Measurements from ENCODE around the gene EMSY. TPM values are rescaled to one million over a fixed set of nuclear protein-coding genes. Genes with fewer than 3 reads are reported as not detected.

The EMSY gene
- total RNA-seq, 1 donor from 2014 or later: 34.8 TPM

- H3K4me3 Mint-ChIP-seq: no peak overlapping the region
- peaks cover 11% of the 10 kb centered on the region for H3K4me1 Mint-ChIP-seq (ENCODE audit: low read depth)
- DNase-seq (ENCODE audit: low spot score): no peak
- H3K27ac Mint-ChIP-seq: no peak overlapping the region
- H3K9me3 Mint-ChIP-seq: peaks cover 10% of the 10 kb centered on the region
- H3K27me3 Mint-ChIP-seq (ENCODE audit: insufficient read depth): peaks cover 5% of the 10 kb centered on the region
- intact Hi-C loops (cut with micrococcal nuclease): no loop called here
- H3K36me3 Mint-ChIP-seq (ENCODE audit: low read depth): peaks cover 6% of the 10 kb centered on the region
These were observed 8.8 kb upstream of the EMSY start for GRCh38 chr11:76436020-76436419.

GRCh38 chr11:76443268-76443980 is 1.4 kb upstream of the EMSY start:
- Mint-ChIP-seq H3K27ac (peak overlapping the region; percentile 96), H3K27me3 (ENCODE audit: insufficient read depth) (no peaks in the 10 kb centered on the region), H3K9me3 (no peaks in the 10 kb centered on the region), H3K4me1 (ENCODE audit: low read depth) (peaks cover 36% of the 10 kb centered on the region), H3K4me3 (peak overlapping the region; percentile 98), H3K36me3 (ENCODE audit: low read depth) (peaks cover 17% of the 10 kb centered on the region)
- intact Hi-C loops (cut with micrococcal nuclease): loop anchor here (5.0 to 10.0 kb wide), 4 partner anchors 241 to 1201 kb away; partner anchors contain the start of genes CAPN5 and TPBGL
- DNase-seq (ENCODE audit: low spot score): no peak

DNA sequence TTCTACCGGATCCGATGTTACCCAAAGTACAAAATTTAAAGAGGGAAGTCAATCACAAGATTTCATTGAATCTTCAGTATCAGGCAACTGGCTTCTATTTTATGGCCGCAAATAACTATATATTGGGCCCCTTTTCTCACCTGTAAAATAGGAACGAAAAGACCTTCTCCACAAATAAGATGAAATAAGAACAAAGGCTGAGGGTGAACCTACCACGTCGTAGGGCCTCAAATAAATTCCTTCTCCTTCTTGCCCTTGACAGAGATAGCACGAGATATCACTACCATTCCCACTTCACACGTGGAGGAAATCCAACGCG is 794 bp upstream of the EMSY start:
- Mint-ChIP-seq H3K36me3 (ENCODE audit: low read depth) (peaks cover 20% of the 10 kb centered on the region), H3K4me3 (peak overlapping the region; percentile 98), H3K27ac (peak overlapping the region; percentile 96), H3K9me3 (no peaks in the 10 kb centered on the region), H3K4me1 (ENCODE audit: low read depth) (peaks cover 36% of the 10 kb centered on the region), H3K27me3 (ENCODE audit: insufficient read depth) (no peaks in the 10 kb centered on the region)
- DNase-seq (ENCODE audit: low spot score): no peak
- intact Hi-C loops (cut with micrococcal nuclease): loop anchor here (1.0 to 10.0 kb wide), 15 partner anchors 20 to 1695 kb away; partner anchors contain the start of genes AAMDC, ACER3, CAPN5 and GVQW3

GRCh38 chr11:76445121-76446084 is 585 bp downstream of the EMSY start:
- Mint-ChIP-seq H3K4me1 (ENCODE audit: low read depth) (peaks cover 36% of the 10 kb centered on the region), H3K4me3 (peak overlapping the region; percentile 98), H3K9me3 (no peaks in the 10 kb centered on the region), H3K27me3 (ENCODE audit: insufficient read depth) (no peaks in the 10 kb centered on the region), H3K36me3 (ENCODE audit: low read depth) (peaks cover 26% of the 10 kb centered on the region), H3K27ac (peak overlapping the region; percentile 96)
- intact Hi-C loops (cut with micrococcal nuclease): loop anchor here (2.0 to 10.0 kb wide), 9 partner anchors 75 to 1697 kb away; partner anchors contain the start of genes AAMDC, CAPN5, RNF169 and RSF1
- peak; percentile 55 for DNase-seq (ENCODE audit: low spot score)

GRCh38 chr11:76448506-76448905 is 3.7 kb downstream of the EMSY start:
- DNase-seq (ENCODE audit: low spot score): no peak
- intact Hi-C loops (cut with micrococcal nuclease): loop anchor here (10.0 kb wide), 3 partner anchors 236 to 616 kb away; partner anchors contain the start of gene CAPN5
- Mint-ChIP-seq H3K27ac (no peak overlapping the region), H3K36me3 (ENCODE audit: low read depth) (peaks cover 31% of the 10 kb centered on the region), H3K27me3 (ENCODE audit: insufficient read depth) (no peaks in the 10 kb centered on the region), H3K4me1 (ENCODE audit: low read depth) (peaks cover 26% of the 10 kb centered on the region), H3K9me3 (no peaks in the 10 kb centered on the region), H3K4me3 (no peak overlapping the region)

- intact Hi-C loops (cut with micrococcal nuclease): no loop called here
- Mint-ChIP-seq H3K36me3 (ENCODE audit: low read depth) (peaks cover 21% of the 10 kb centered on the region), H3K4me1 (ENCODE audit: low read depth) (no peaks in the 10 kb centered on the region), H3K27me3 (ENCODE audit: insufficient read depth) (no peaks in the 10 kb centered on the region), H3K9me3 (no peaks in the 10 kb centered on the region), H3K4me3 (no peak overlapping the region), H3K27ac (no peak overlapping the region)
- DNase-seq (ENCODE audit: low spot score): no peak
These were observed 8.4 kb downstream of the EMSY start for GRCh38 chr11:76453248-76453647.

DNA sequence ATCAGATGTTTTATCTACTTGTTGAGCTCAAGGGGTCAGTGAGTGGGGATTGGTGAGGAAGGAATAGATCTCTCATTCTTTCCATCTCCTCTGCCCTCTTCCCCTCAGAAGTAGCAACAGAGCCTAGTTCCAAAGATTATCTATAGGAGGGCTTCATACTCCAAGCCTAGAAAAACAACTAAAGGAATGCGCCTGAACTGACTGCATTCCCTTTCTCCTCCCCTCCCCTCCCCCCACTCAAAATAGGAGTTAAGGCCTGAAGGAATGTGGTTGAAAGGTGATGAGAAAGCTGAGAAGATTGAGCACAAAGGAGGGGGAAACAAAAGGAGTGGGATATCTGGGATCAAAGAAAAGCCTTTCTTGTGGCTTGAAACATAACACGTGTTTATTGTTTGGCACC is 10.5 kb downstream of the EMSY start:
- Mint-ChIP-seq H3K36me3 (ENCODE audit: low read depth) (peaks cover 23% of the 10 kb centered on the region), H3K27ac (no peak overlapping the region), H3K9me3 (no peaks in the 10 kb centered on the region), H3K27me3 (ENCODE audit: insufficient read depth) (no peaks in the 10 kb centered on the region), H3K4me3 (no peak overlapping the region), H3K4me1 (ENCODE audit: low read depth) (no peaks in the 10 kb centered on the region)
- intact Hi-C loops (cut with micrococcal nuclease): no loop called here
- DNase-seq (ENCODE audit: low spot score): no peak

- H3K27ac Mint-ChIP-seq: no peak overlapping the region
- no peak overlapping the region for H3K4me3 Mint-ChIP-seq
- no peaks in the 10 kb centered on the region for H3K9me3 Mint-ChIP-seq
- no peak for DNase-seq (ENCODE audit: low spot score)
- peaks cover 24% of the 10 kb centered on the region for H3K36me3 Mint-ChIP-seq (ENCODE audit: low read depth)
- no peaks in the 10 kb centered on the region for H3K4me1 Mint-ChIP-seq (ENCODE audit: low read depth)
- intact Hi-C loops (cut with micrococcal nuclease): no loop called here
- H3K27me3 Mint-ChIP-seq (ENCODE audit: insufficient read depth): no peaks in the 10 kb centered on the region
These were observed 11.1 kb downstream of the EMSY start for GRCh38 chr11:76455931-76456330.

DNA sequence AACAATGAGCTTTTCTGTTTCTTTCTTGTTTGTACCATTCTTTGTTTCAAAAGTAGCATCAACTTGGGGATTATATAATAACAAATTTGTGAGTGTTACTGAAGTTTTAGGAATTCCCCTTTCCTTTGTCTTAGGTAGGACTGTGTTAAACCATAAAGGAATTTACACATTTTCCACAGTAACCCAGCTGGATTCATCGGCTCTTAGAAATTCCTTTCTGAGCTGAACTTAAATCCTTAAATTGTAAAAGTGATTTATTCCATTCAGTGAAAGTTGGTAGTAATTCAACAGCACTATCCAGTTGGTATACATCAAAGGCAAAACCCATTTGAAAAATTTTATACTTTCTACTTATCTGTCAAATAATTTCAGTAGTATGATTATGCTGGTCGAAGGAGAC is 11.8 kb downstream of the EMSY start:
- DNase-seq (ENCODE audit: low spot score): no peak
- Mint-ChIP-seq H3K4me1 (ENCODE audit: low read depth) (no peaks in the 10 kb centered on the region), H3K27me3 (ENCODE audit: insufficient read depth) (no peaks in the 10 kb centered on the region), H3K9me3 (no peaks in the 10 kb centered on the region), H3K4me3 (no peak overlapping the region), H3K27ac (no peak overlapping the region), H3K36me3 (ENCODE audit: low read depth) (peaks cover 24% of the 10 kb centered on the region)
- intact Hi-C loops (cut with micrococcal nuclease): no loop called here

- H3K27ac Mint-ChIP-seq: no peak overlapping the region
- intact Hi-C loops (cut with micrococcal nuclease): no loop called here
These were observed 14.5 kb downstream of the EMSY start for GRCh38 chr11:76459299-76459698.

DNA sequence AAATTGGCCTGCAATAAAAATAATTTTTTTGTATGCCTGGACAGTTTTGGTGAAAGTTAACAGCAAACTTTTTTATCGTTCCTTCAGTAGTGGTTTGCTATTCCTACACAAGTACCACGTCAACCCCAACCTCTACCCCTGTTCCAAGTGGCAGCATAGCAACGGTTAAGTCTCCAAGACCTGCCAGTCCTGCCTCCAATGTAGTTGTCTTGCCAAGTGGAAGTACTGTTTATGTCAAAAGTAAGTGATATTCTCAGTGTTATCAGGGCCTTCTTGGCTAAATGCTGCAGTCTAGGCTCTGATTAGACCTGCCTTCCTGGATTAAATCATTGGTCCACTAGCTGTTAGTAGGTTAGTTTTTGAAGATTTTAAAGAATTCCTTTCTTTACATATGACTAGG is 15.0 kb downstream of the EMSY start:
- DNase-seq (ENCODE audit: low spot score): no peak
- H3K27ac Mint-ChIP-seq: no peak overlapping the region
- no peaks in the 10 kb centered on the region for H3K27me3 Mint-ChIP-seq (ENCODE audit: insufficient read depth)
- H3K4me3 Mint-ChIP-seq: no peak overlapping the region
- no peaks in the 10 kb centered on the region for H3K4me1 Mint-ChIP-seq (ENCODE audit: low read depth)
- H3K36me3 Mint-ChIP-seq (ENCODE audit: low read depth): peaks cover 31% of the 10 kb centered on the region
- intact Hi-C loops (cut with micrococcal nuclease): no loop called here
- H3K9me3 Mint-ChIP-seq: no peaks in the 10 kb centered on the region

More at GRCh38 chr11:76459299-76459698, 14.5 kb downstream of the EMSY start:
- H3K4me1 Mint-ChIP-seq (ENCODE audit: low read depth): no peaks in the 10 kb centered on the region
- no peak for DNase-seq (ENCODE audit: low spot score)
- peaks cover 27% of the 10 kb centered on the region for H3K36me3 Mint-ChIP-seq (ENCODE audit: low read depth)
- H3K9me3 Mint-ChIP-seq: no peaks in the 10 kb centered on the region
- H3K27me3 Mint-ChIP-seq (ENCODE audit: insufficient read depth): no peaks in the 10 kb centered on the region
- no peak overlapping the region for H3K4me3 Mint-ChIP-seq

DNA sequence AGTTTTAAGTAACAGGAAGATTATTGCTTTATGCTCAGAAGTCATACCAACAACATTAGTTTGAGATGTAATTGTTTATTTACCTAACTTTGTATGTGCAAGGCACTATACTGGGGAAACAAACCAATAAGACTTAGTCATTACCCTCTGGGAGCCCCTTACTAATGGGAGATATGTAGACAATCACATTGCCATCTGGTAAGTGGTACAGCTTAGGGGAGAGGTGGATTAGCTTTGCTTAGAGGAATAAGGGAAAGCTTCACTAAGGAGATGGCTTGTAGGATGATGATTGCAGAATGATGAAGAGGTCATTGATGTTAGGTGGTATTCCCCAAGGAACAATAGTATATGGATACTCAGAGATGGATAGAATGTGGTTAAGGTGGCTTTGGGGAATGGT is 17.5 kb downstream of the EMSY start:
- DNase-seq (ENCODE audit: low spot score): no peak
- H3K4me1 Mint-ChIP-seq (ENCODE audit: low read depth): no peaks in the 10 kb centered on the region
- H3K27ac Mint-ChIP-seq: no peak overlapping the region
- no peaks in the 10 kb centered on the region for H3K9me3 Mint-ChIP-seq
- no peaks in the 10 kb centered on the region for H3K27me3 Mint-ChIP-seq (ENCODE audit: insufficient read depth)
- intact Hi-C loops (cut with micrococcal nuclease): no loop called here
- peaks cover 51% of the 10 kb centered on the region for H3K36me3 Mint-ChIP-seq (ENCODE audit: low read depth)
- no peak overlapping the region for H3K4me3 Mint-ChIP-seq

DNA sequence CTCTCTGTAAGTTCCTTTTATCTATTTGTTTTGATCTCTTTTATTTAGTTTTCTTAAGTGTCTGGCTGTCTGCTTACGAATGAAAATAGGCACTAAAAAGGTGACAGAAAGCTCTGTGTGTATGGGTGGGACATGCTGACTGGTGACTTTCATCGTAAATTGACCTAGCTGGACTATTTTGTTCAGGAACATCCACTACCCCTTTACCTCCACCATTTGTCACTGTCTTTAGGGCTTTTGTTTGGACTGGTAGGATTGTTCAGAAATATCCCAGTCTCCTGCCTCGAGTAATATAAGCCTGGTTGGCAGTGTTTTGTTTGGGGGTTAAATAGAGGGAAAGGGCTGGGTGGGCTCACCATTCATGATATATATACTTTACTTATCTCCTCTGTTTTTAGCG is 20.9 kb downstream of the EMSY start:
- H3K27me3 Mint-ChIP-seq (ENCODE audit: insufficient read depth): no peaks in the 10 kb centered on the region
- no peaks in the 10 kb centered on the region for H3K4me1 Mint-ChIP-seq (ENCODE audit: low read depth)
- no peaks in the 10 kb centered on the region for H3K9me3 Mint-ChIP-seq
- H3K27ac Mint-ChIP-seq: no peak overlapping the region
- intact Hi-C loops (cut with micrococcal nuclease): no loop called here
- DNase-seq (ENCODE audit: low spot score): no peak
- no peak overlapping the region for H3K4me3 Mint-ChIP-seq
- H3K36me3 Mint-ChIP-seq (ENCODE audit: low read depth): peaks cover 43% of the 10 kb centered on the region
